Measurements from ENCODE around the gene FBXW5.

DNA sequence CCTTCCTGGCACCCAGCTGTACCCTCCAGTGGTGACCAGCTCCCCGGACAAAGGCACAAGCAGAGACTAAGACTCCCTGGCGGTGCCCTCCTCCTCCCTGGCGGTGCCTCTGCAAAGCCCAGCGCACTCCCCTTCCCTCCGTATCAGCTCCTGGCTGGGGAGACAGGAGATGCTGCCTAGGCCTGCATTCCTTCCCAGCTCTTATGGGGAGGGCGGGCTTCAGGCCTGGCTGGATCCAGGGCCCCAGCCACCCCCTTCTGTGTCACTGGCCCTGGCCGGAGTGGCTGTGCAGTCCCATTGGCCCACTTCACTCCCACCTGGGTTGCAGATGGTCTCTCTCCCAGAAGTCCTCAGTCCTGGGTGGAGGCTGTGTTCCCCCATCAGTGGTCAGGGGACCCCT lies 13.9 kb upstream of the FBXW5 start:
- TF ChIP-seq YY1 (IDR thresholded peaks at IDR 0.05; ENCODE audit: insufficient read depth, insufficient read length) (no peak), ZNF274 (IDR thresholded peaks at IDR 0.05; ENCODE audit: low read depth, low read length) (no peak)
